Activated CD4-positive, alpha-beta memory T cell treated with anti-CD3 and anti-CD28 coated beads, Interleukin-2, amount 10 ng/mL, durations not matched to agents 7 days and 5 days (primary cell): ENCODE data around the gene FGF7. TPM values are rescaled to one million over a fixed set of nuclear protein-coding genes. Genes with fewer than 3 reads are reported as not detected.
"Not testable (repeated sequence)": the region's sequence is repeated elsewhere in the genome, so short reads cannot be mapped to it uniquely, and the experiment has no call there.

Experiments used
- CTCF ChIA-PET: fragments of 350-600 bp; sonication (Branson Sonifier 250); formaldehyde crosslinking; loops from one replicate; lab custom pipeline; 2021; ENCODE audit warnings: antibody characterized with exemption, inconsistent platforms; lab: Charles Lee
- POLR2A ChIA-PET: fragments of 350-600 bp; sonication (Branson Sonifier 250); formaldehyde crosslinking; loops from one replicate; lab custom pipeline; 2021; ENCODE audit warnings: antibody characterized with exemption; lab: Charles Lee
- DNase-seq: peaks from one replicate; pipeline ENCODE4 v3.0.0-alpha.2; 2020
- H3K27ac Mint-ChIP-seq: one replicate; pipeline ENCODE4 v1.8.0; 2021; ENCODE audit warnings: mild to moderate bottlenecking, mixed read lengths
- H3K27me3 Mint-ChIP-seq: one replicate; pipeline ENCODE4 v1.8.0; 2021; ENCODE audit warnings: mixed read lengths
- H3K36me3 Mint-ChIP-seq: one replicate; pipeline ENCODE4 v1.8.0; 2021; ENCODE audit warnings: low read depth, mixed read lengths
- H3K4me1 Mint-ChIP-seq: one replicate; pipeline ENCODE4 v1.8.0; 2021; ENCODE audit warnings: mixed read lengths
- H3K4me3 Mint-ChIP-seq: one replicate; pipeline ENCODE4 v1.8.0; 2021; ENCODE audit warnings: mild to moderate bottlenecking, mixed read lengths
- H3K9me3 Mint-ChIP-seq: one replicate; pipeline ENCODE4 v1.8.0; 2021; ENCODE audit warnings: mixed read lengths
- total RNA-seq, 2 experiments: library from RNA; stranded (reverse); gene quantifications; one replicate each; pipeline ENCODE4 v1.2.3, GENCODE V29; 2021

FGF7 gene
- total RNA-seq, 2 experiments from 2014 or later, result not detected

GRCh38 chr15:49452595-49452994, 29.6 kb downstream of the FGF7 start:
- Mint-ChIP-seq H3K27ac (no peak overlapping the region), H3K4me1 (no peaks in the 10 kb centered on the region), H3K36me3 (no peaks in the 10 kb centered on the region), H3K27me3 (peaks cover 30% of the 10 kb centered on the region), H3K9me3 (no peaks in the 10 kb centered on the region), H3K4me3 (no peak overlapping the region)
- ChIA-PET CTCF (no interaction called here), POLR2A (no interaction called here)
- DNase-seq, result no peak

- Mint-ChIP-seq H3K4me1 (no peaks in the 10 kb centered on the region), H3K27ac (no peak overlapping the region), H3K27me3 (peaks cover 25% of the 10 kb centered on the region), H3K9me3 (no peaks in the 10 kb centered on the region), H3K36me3 (no peaks in the 10 kb centered on the region), H3K4me3 (no peak overlapping the region)
- no peak for DNase-seq
- CTCF ChIA-PET, result interaction anchor here (1.2 kb wide), 1 partner anchor 16 kb away, joined by 5 read pairs; no protein-coding TSS in a partner anchor
- POLR2A ChIA-PET, result no interaction called here
These were observed 33.1 kb downstream of the FGF7 start for GRCh38 chr15:49456166-49456565.

GRCh38 chr15:49458145-49458544, 35.1 kb downstream of the FGF7 start:
- Mint-ChIP-seq H3K27ac (no peak overlapping the region), H3K4me3 (no peak overlapping the region), H3K9me3 (no peaks in the 10 kb centered on the region), H3K4me1 (no peaks in the 10 kb centered on the region), H3K27me3 (peaks cover 25% of the 10 kb centered on the region), H3K36me3 (no peaks in the 10 kb centered on the region)
- ChIA-PET CTCF (no interaction called here), POLR2A (no interaction called here)
- no peak for DNase-seq

- DNase-seq, result no peak
- ChIA-PET CTCF (interaction anchor here (1.5 kb wide), 1 partner anchor 11 kb away, joined by 6 read pairs; no protein-coding TSS in a partner anchor), POLR2A (no interaction called here)
- Mint-ChIP-seq H3K36me3 (no peaks in the 10 kb centered on the region), H3K27me3 (peaks cover 19% of the 10 kb centered on the region), H3K4me1 (no peaks in the 10 kb centered on the region), H3K9me3 (no peaks in the 10 kb centered on the region), H3K4me3 (no peak overlapping the region), H3K27ac (no peak overlapping the region)
These were observed 37.4 kb downstream of the FGF7 start for GRCh38 chr15:49460411-49460941.

GRCh38 chr15:49462232-49462844, 39.3 kb downstream of the FGF7 start:
- peaks cover 8% of the 10 kb centered on the region for H3K4me1 Mint-ChIP-seq
- CTCF ChIA-PET, result no interaction called here
- H3K27ac Mint-ChIP-seq, result no peak overlapping the region
- no peaks in the 10 kb centered on the region for H3K36me3 Mint-ChIP-seq
- no peak overlapping the region for H3K4me3 Mint-ChIP-seq
- peaks cover 12% of the 10 kb centered on the region for H3K27me3 Mint-ChIP-seq
- no peak for DNase-seq
- POLR2A ChIA-PET, result no interaction called here
- no peaks in the 10 kb centered on the region for H3K9me3 Mint-ChIP-seq

GRCh38 chr15:49464522-49464921, 41.5 kb downstream of the FGF7 start:
- Mint-ChIP-seq H3K36me3 (no peaks in the 10 kb centered on the region), H3K4me3 (no peak overlapping the region), H3K4me1 (peaks cover 8% of the 10 kb centered on the region), H3K27me3 (peaks cover 9% of the 10 kb centered on the region), H3K27ac (no peak overlapping the region), H3K9me3 (no peaks in the 10 kb centered on the region)
- CTCF ChIA-PET, result no interaction called here
- DNase-seq, result no peak
- POLR2A ChIA-PET, result no interaction called here

GRCh38 chr15:49466119-49466518, 43.1 kb downstream of the FGF7 start:
- DNase-seq, result no peak
- Mint-ChIP-seq H3K27ac (no peak overlapping the region), H3K9me3 (no peaks in the 10 kb centered on the region), H3K27me3 (peaks cover under 1% of the 10 kb centered on the region), H3K4me1 (peaks cover 8% of the 10 kb centered on the region), H3K4me3 (no peak overlapping the region), H3K36me3 (no peaks in the 10 kb centered on the region)
- ChIA-PET CTCF (no interaction called here), POLR2A (no interaction called here)

GRCh38 chr15:49467746-49468480, 44.9 kb downstream of the FGF7 start:
- peaks cover 12% of the 10 kb centered on the region for H3K4me1 Mint-ChIP-seq
- ChIA-PET CTCF (no interaction called here), POLR2A (no interaction called here)
- no peaks in the 10 kb centered on the region for H3K36me3 Mint-ChIP-seq
- no peak for DNase-seq
- H3K27ac Mint-ChIP-seq, result no peak overlapping the region
- H3K4me3 Mint-ChIP-seq, result no peak overlapping the region
- peaks cover 6% of the 10 kb centered on the region for H3K27me3 Mint-ChIP-seq
- no peaks in the 10 kb centered on the region for H3K9me3 Mint-ChIP-seq

GRCh38 chr15:49468481-49468839, 45.4 kb downstream of the FGF7 start:
- H3K4me3 Mint-ChIP-seq, result no peak overlapping the region
- peaks cover 6% of the 10 kb centered on the region for H3K27me3 Mint-ChIP-seq
- no peaks in the 10 kb centered on the region for H3K9me3 Mint-ChIP-seq
- ChIA-PET POLR2A (no interaction called here), CTCF (no interaction called here)
- H3K27ac Mint-ChIP-seq, result no peak overlapping the region
- no peaks in the 10 kb centered on the region for H3K36me3 Mint-ChIP-seq
- no peak for DNase-seq
- H3K4me1 Mint-ChIP-seq, result peaks cover 12% of the 10 kb centered on the region

GRCh38 chr15:49471248-49471647, 48.2 kb downstream of the FGF7 start:
- H3K4me1 Mint-ChIP-seq, H3K9me3 Mint-ChIP-seq, H3K27me3 Mint-ChIP-seq, H3K36me3 Mint-ChIP-seq, H3K27ac Mint-ChIP-seq, H3K4me3 Mint-ChIP-seq, POLR2A ChIA-PET: not testable (repeated sequence)
- peak; percentile 29 for DNase-seq
- CTCF ChIA-PET, result interaction anchor here (0.9 to 3.3 kb wide), 9 partner anchors 10 to 592 kb away, joined by 3 to 20 read pairs (median 4); partner anchors contain the start of gene FGF7

GRCh38 chr15:49471733-49472132, 48.7 kb downstream of the FGF7 start:
- Mint-ChIP-seq H3K27me3 (peaks cover 9% of the 10 kb centered on the region), H3K27ac (no peak overlapping the region), H3K4me1 (peaks cover 8% of the 10 kb centered on the region), H3K4me3 (no peak overlapping the region), H3K9me3 (no peaks in the 10 kb centered on the region), H3K36me3 (no peaks in the 10 kb centered on the region)
- CTCF ChIA-PET, result interaction anchor here (1.2 to 3.3 kb wide), 6 partner anchors 11 to 532 kb away, joined by 3 to 20 read pairs (median 6); partner anchors contain the start of gene FGF7
- no peak for DNase-seq
- POLR2A ChIA-PET, result no interaction called here

- Mint-ChIP-seq H3K36me3 (no peaks in the 10 kb centered on the region), H3K9me3 (no peaks in the 10 kb centered on the region), H3K27ac (no peak overlapping the region), H3K4me3 (no peak overlapping the region), H3K27me3 (peaks cover 9% of the 10 kb centered on the region), H3K4me1 (peaks cover 4% of the 10 kb centered on the region)
- DNase-seq, result no peak
- POLR2A ChIA-PET, result no interaction called here
- CTCF ChIA-PET, result interaction anchor here (1.2 to 3.3 kb wide), 6 partner anchors 11 to 531 kb away, joined by 3 to 20 read pairs (median 6); partner anchors contain the start of gene FGF7
These were observed 49.3 kb downstream of the FGF7 start for GRCh38 chr15:49472338-49472737.

GRCh38 chr15:49473031-49473430, 50.0 kb downstream of the FGF7 start:
- DNase-seq, result no peak
- POLR2A ChIA-PET, result no interaction called here
- H3K27me3 Mint-ChIP-seq, result peaks cover 9% of the 10 kb centered on the region
- H3K4me1 Mint-ChIP-seq, result peaks cover 4% of the 10 kb centered on the region
- H3K27ac Mint-ChIP-seq, result no peak overlapping the region
- no peak overlapping the region for H3K4me3 Mint-ChIP-seq
- no peaks in the 10 kb centered on the region for H3K36me3 Mint-ChIP-seq
- no peaks in the 10 kb centered on the region for H3K9me3 Mint-ChIP-seq
- CTCF ChIA-PET, result interaction anchor here (1.8 to 3.3 kb wide), 3 partner anchors 17 to 531 kb away, joined by 5 to 20 read pairs (median 9); partner anchors contain the start of gene FGF7
